Osteocyte (in vitro differentiated cells): Measurements from ENCODE around the gene CD1B. TPM values are rescaled to one million over a fixed set of nuclear protein-coding genes. Genes with fewer than 3 reads are reported as not detected.

Source experiments
- DNase-seq: peaks from one replicate; pipeline ENCODE4 v3.0.0; 2021; ENCODE audit warnings: mixed read lengths; ENCODE audit not compliant: unreplicated experiment; ENCODE audit errors: extremely low spot score
- H3K27ac Mint-ChIP-seq: one replicate; pipeline ENCODE4 v1.8.0; 2021; ENCODE audit warnings: mild to moderate bottlenecking, mixed read lengths; ENCODE audit not compliant: unreplicated experiment
- H3K27me3 Mint-ChIP-seq: one replicate; pipeline ENCODE4 v1.8.0; 2021; ENCODE audit warnings: mixed read lengths; ENCODE audit not compliant: unreplicated experiment
- H3K36me3 Mint-ChIP-seq: one replicate; pipeline ENCODE4 v1.8.0; 2021; ENCODE audit warnings: mixed read lengths; ENCODE audit not compliant: unreplicated experiment
- H3K4me1 Mint-ChIP-seq: one replicate; pipeline ENCODE4 v1.8.0; 2021; ENCODE audit warnings: mixed read lengths; ENCODE audit not compliant: unreplicated experiment
- H3K4me3 Mint-ChIP-seq: one replicate; pipeline ENCODE4 v1.8.0; 2021; ENCODE audit warnings: mild to moderate bottlenecking, moderate library complexity, mixed read lengths; ENCODE audit not compliant: unreplicated experiment
- H3K9me3 Mint-ChIP-seq: one replicate; pipeline ENCODE4 v1.8.0; 2021; ENCODE audit warnings: mixed read lengths; ENCODE audit not compliant: unreplicated experiment
- total RNA-seq: library from RNA; stranded (reverse); gene quantifications from 2 replicates; pipeline ENCODE4 v1.2.1, GENCODE V29; 2021
- TF ChIP-seq, protein P1 (sequence below): fragments of 200-600 bp; sonication (generic); IDR thresholded peaks from 2 replicates; pipeline ENCODE4 v1.5.0; 2021; ENCODE audit warnings: antibody characterized with exemption, mild to moderate bottlenecking, moderate library complexity

The CD1B gene
- total RNA-seq, 1 donor from 2014 or later: not detected

GRCh38 chr1:158362941-158363340 is 31.6 kb upstream of the CD1B start:
- Mint-ChIP-seq H3K27me3 (no peaks in the 10 kb centered on the region), H3K4me1 (no peaks in the 10 kb centered on the region)
- TF ChIP-seq, protein P1, sequence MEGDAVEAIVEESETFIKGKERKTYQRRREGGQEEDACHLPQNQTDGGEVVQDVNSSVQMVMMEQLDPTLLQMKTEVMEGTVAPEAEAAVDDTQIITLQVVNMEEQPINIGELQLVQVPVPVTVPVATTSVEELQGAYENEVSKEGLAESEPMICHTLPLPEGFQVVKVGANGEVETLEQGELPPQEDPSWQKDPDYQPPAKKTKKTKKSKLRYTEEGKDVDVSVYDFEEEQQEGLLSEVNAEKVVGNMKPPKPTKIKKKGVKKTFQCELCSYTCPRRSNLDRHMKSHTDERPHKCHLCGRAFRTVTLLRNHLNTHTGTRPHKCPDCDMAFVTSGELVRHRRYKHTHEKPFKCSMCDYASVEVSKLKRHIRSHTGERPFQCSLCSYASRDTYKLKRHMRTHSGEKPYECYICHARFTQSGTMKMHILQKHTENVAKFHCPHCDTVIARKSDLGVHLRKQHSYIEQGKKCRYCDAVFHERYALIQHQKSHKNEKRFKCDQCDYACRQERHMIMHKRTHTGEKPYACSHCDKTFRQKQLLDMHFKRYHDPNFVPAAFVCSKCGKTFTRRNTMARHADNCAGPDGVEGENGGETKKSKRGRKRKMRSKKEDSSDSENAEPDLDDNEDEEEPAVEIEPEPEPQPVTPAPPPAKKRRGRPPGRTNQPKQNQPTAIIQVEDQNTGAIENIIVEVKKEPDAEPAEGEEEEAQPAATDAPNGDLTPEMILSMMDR: no peak

GRCh38 chr1:158362482-158362881 is 31.2 kb upstream of the CD1B start:
- no peak overlapping the region for H3K4me3 Mint-ChIP-seq
- H3K36me3 Mint-ChIP-seq: no peaks in the 10 kb centered on the region
- no peaks in the 10 kb centered on the region for H3K4me1 Mint-ChIP-seq
- H3K27ac Mint-ChIP-seq: no peak overlapping the region
- no peaks in the 10 kb centered on the region for H3K27me3 Mint-ChIP-seq
- TF ChIP-seq, protein P1: no peak
- H3K9me3 Mint-ChIP-seq: no peaks in the 10 kb centered on the region
- no peak for DNase-seq

More at GRCh38 chr1:158362941-158363340, 31.6 kb upstream of the CD1B start:
- Mint-ChIP-seq H3K9me3 (no peaks in the 10 kb centered on the region), H3K4me3 (no peak overlapping the region), H3K27ac (no peak overlapping the region), H3K36me3 (no peaks in the 10 kb centered on the region)
- no peak for DNase-seq

DNA sequence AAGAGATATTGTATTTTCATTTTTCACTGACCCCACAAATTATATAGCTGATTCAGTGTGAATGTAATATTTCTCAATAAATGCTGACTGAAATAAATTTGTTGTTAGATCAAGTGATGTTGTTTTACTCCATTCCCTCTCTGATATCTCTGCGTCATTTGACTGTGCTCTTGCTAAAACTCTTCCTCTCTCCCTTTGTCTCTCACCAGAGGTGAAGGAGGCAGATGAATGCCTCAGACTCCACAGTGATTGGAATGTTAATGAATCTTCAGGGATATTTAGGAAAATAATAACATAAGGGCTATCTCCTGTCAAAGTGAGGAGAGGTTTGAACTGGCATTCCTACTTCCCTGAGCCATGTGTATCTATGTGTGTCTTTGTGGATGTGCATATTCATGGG is 26.1 kb upstream of the CD1B start:
- Mint-ChIP-seq H3K4me1 (no peaks in the 10 kb centered on the region), H3K27me3 (no peaks in the 10 kb centered on the region), H3K36me3 (no peaks in the 10 kb centered on the region), H3K9me3 (no peaks in the 10 kb centered on the region), H3K4me3 (no peak overlapping the region), H3K27ac (no peak overlapping the region)
- no peak for DNase-seq
- TF ChIP-seq, protein P1: no peak

DNA sequence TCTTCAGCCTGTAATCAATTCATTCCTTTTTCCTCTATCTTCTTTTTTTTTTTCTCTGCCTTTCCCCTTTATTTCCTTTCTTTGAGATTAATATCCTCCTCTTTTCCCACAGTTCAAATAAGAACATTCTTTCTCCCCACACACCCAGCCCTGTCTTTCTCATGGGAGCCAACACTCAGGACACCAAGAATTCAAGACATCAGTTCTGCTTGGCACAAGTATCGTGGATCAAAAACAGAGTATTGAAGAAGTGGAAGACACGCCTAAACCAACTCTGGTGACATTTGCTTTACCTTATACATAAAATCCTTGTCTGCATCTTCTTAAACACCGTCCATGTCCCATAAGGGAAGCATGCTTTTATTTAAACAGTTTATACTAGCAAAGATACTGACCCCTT is 25.3 kb upstream of the CD1B start:
- Mint-ChIP-seq H3K9me3 (no peaks in the 10 kb centered on the region), H3K4me3 (no peak overlapping the region)

DNA sequence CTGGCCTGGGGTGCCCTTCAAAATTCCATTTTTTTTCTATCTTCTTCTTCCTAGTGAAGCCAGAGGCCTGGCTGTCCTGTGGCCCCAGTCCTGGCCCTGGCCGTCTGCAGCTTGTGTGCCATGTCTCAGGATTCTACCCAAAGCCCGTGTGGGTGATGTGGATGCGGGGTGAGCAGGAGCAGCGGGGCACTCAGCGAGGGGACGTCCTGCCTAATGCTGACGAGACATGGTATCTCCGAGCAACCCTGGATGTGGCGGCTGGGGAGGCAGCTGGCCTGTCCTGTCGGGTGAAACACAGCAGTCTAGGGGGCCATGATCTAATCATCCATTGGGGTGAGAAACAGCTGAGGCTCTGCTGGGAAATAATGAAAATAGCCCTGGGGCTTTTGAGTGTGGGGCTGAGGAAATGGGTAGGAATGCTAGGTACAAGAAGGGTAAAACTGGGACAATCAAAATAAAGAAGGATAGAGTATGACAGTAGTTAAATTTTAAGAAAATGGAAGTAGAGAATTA is 24.5 kb upstream of the CD1B start:
- TF ChIP-seq, protein P1: no peak
- Mint-ChIP-seq H3K4me3 (no peak overlapping the region), H3K9me3 (no peaks in the 10 kb centered on the region), H3K27ac (no peak overlapping the region), H3K4me1 (no peaks in the 10 kb centered on the region), H3K27me3 (no peaks in the 10 kb centered on the region), H3K36me3 (no peaks in the 10 kb centered on the region)
- DNase-seq: no peak

More for the DNA sequence above, 25.3 kb upstream of the CD1B start:
- H3K27me3 Mint-ChIP-seq: no peaks in the 10 kb centered on the region
- TF ChIP-seq, protein P1: no peak
- no peak for DNase-seq
- H3K27ac Mint-ChIP-seq: no peak overlapping the region
- no peaks in the 10 kb centered on the region for H3K4me1 Mint-ChIP-seq
- H3K36me3 Mint-ChIP-seq: no peaks in the 10 kb centered on the region
